ENCODE measurements around the gene PLCB1.

DNA sequence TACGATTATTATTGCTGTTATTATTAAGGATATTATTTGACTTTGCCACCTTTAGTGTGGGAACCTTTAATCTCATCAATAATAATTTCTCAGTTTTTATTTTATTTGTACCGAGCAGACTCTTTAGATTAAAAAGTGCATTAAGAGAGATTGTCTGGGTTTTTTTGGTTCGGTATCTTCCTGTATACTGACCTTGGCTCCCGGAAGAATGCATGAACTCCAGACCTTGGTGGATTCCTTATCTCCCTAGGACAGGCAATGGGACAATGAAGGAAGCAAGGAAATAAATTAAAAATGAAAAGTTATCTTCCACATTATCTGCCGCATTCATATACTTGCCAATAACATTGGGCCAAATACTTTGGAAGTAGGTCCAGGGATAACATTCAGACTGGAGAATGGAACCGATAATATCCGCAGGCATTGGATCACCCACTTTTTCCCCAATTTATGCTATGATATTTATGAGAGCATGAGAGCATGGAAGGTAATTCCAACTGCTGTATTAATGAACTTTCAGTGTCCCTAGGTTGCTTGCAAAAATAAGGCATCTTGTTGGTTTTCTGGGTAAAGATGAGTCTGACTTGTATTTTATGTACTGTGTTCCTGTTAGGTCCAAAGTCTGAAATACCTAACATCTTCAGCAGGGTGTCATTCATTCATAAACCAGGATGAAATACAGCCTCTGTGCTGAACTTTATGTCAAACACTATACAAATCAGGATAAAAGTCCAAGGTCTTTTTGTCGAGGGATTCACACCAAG is 232.1 kb downstream of the PLCB1 start:
- TF ChIP-seq CTCF (conservative IDR thresholded peaks at IDR 0.05; ENCODE audit: low read length) (no peak), EZH2phosphoT487 (IDR thresholded peaks at IDR 0.05; ENCODE audit: borderline replicate concordance) (no peak)
